Effector CD4-positive, alpha-beta T cell (primary cell): ENCODE data around the gene CDC42BPG.
A peak's percentile ranks its signal among the peaks of the same experiment; 100 is the strongest.

Experiments
- DNase-seq: peaks from one replicate; pipeline ENCODE4 v3.0.0-alpha.2; 2020

CDC42BPG gene

DNA sequence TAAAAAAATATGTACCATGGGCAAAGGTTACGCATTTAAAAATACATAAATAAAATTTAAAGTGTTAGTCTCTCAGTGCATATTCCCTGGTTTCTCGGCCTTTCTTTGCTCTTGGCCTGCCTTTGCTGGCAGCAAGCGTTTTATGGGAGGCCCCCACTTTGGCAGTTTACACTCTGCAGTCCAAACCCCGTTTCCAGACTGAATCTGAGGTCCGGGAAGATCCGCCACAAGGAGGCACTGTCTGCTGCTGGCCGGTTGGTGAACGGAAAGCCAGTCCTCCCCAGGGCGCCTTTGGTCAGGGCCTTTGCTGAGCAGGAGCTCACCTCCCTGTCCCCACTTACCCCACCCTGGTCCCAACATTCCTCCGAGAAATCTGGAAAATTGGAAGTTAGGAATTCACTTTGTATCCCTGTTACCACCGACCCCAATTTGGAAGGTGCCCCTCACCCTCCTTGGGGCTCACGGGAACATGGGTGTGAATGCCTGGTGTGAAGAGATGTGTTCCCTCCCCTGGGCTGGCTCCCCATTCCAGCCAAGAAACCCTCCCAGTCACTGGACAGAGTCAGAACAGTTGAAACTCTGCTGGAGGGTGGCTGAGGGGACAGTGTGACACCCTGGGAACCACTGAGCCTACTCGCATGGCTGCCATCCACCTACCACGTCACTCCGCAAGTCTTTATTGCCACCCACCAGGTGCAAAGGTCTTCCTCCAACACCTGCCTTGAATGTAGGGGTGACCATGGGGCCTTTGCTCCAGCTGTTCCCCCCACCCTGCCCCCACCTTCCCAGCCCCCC lies 56.7 kb downstream of the CDC42BPG start:
- peak; percentile 58 for DNase-seq

- DNase-seq = no peak
These were observed 58.1 kb downstream of the CDC42BPG start for GRCh38 chr11:64786308-64786707.

- DNase-seq = no peak
These were observed 59.5 kb downstream of the CDC42BPG start for GRCh38 chr11:64784813-64785581.

GRCh38 chr11:64778473-64779298 lies 65.8 kb downstream of the CDC42BPG start, which contains the start of gene SF1:
Gene SF1 (minus strand): TSS chr11:64778542. CDS start chr11:64778392, 150 bp downstream.
- peak; percentile 99 for DNase-seq

- DNase-seq = no peak
These were observed 66.3 kb downstream of the CDC42BPG start for GRCh38 chr11:64778223-64778472.

DNA sequence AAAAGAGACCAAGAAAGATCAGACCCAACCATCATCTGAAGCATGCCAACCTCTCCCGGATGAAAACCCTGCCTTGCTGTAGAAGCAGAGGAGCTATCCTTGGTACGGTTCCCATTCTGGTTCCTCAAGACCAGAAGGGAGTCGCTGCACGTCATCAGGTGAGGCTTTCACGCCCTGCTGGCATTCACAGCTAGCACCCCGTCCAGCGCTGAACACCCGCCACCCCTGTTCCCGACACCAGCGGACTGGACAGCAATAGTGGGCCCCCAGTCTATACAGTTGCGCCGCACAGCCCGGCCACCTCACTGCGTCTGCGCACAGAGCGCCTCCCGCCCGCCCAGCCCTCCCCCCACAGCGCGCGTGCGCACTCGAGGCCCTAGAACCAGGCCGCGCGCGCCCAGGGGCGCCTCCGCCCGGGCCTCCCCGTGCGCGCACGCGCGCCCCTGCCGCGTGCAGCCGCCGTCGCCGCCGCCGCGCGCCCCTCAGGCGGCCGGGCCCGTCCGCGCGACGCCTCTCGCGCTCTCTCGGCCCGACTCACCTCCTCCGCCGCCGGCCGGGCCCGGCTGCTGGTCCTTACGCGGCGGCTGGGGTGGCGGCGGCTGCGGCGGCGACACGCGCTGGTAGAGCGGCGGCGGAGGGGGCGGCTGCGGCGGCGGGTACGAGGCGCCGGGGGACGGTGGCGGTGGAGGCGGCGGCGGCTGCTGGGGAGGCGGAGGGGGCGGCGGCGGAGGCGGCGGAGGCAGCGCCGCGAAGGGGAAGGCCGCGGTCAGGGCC lies 66.8 kb downstream of the CDC42BPG start:
- peak; percentile 72 for DNase-seq

GRCh38 chr11:64776875-64777274 lies 67.6 kb downstream of the CDC42BPG start:
- no peak for DNase-seq

- DNase-seq = no peak
These were observed 68.0 kb downstream of the CDC42BPG start for GRCh38 chr11:64776425-64776824.

GRCh38 chr11:64774144-64774543 lies 70.3 kb downstream of the CDC42BPG start:
- DNase-seq = no peak
